Osteocyte (in vitro differentiated cells): ENCODE measurements around the gene ARHGDIG. TPM values are rescaled to one million over a fixed set of nuclear protein-coding genes. Genes with fewer than 3 reads are reported as not detected.

Experiments used
- DNase-seq: peaks from one replicate; pipeline ENCODE4 v3.0.0; 2021; ENCODE audit warnings: mixed read lengths; ENCODE audit not compliant: unreplicated experiment; ENCODE audit errors: extremely low spot score
- H3K27ac Mint-ChIP-seq: one replicate; pipeline ENCODE4 v1.8.0; 2021; ENCODE audit warnings: mild to moderate bottlenecking, mixed read lengths; ENCODE audit not compliant: unreplicated experiment
- H3K27me3 Mint-ChIP-seq: one replicate; pipeline ENCODE4 v1.8.0; 2021; ENCODE audit warnings: mixed read lengths; ENCODE audit not compliant: unreplicated experiment
- H3K36me3 Mint-ChIP-seq: one replicate; pipeline ENCODE4 v1.8.0; 2021; ENCODE audit warnings: mixed read lengths; ENCODE audit not compliant: unreplicated experiment
- H3K4me1 Mint-ChIP-seq: one replicate; pipeline ENCODE4 v1.8.0; 2021; ENCODE audit warnings: mixed read lengths; ENCODE audit not compliant: unreplicated experiment
- H3K4me3 Mint-ChIP-seq: one replicate; pipeline ENCODE4 v1.8.0; 2021; ENCODE audit warnings: mild to moderate bottlenecking, moderate library complexity, mixed read lengths; ENCODE audit not compliant: unreplicated experiment
- H3K9me3 Mint-ChIP-seq: one replicate; pipeline ENCODE4 v1.8.0; 2021; ENCODE audit warnings: mixed read lengths; ENCODE audit not compliant: unreplicated experiment
- total RNA-seq: library from RNA; stranded (reverse); gene quantifications from 2 replicates; pipeline ENCODE4 v1.2.1, GENCODE V29; 2021
- TF ChIP-seq, protein P1 (sequence below): fragments of 200-600 bp; sonication (generic); IDR thresholded peaks from 2 replicates; pipeline ENCODE4 v1.5.0; 2021; ENCODE audit warnings: antibody characterized with exemption, mild to moderate bottlenecking, moderate library complexity

Gene ARHGDIG
- total RNA-seq, 1 donor from 2014 or later: 0.54 TPM

DNA sequence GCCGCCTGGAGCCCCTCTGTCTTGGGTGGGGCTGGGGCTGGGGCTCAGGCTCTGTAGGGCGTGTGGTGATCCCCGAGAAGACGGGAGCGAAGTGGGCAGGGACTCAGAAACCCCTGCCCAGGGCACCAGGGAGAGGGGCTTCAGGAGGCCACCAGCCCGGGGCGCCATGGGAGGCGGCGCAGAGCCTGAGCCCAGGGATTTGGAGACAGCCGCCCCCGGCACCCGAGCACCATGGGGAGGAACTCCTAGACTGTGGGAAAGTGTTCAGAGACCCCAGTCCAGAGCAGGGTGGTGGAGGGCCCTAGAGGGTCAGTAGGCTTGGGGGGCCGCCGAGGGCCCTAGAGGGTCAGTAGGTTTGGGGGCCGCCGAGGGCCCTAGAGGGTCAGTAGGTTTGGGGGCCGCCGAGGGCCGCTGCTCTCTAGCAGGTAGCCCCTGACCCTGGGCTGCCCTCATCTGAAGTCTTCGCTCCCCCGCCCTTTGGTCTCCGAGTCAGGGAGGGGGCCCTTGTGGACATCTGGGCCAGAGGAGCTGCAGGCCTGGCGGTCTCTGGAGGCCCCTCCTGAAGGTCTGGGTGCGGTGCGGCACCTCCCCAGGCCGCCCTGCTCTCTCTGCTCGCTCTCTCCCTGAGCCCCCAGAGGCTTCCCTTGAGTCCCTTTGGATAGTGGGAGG lies 734 bp downstream of the ARHGDIG start:
- Mint-ChIP-seq H3K4me3 (peak overlapping the region; percentile 38), H3K27ac (no peak overlapping the region), H3K36me3 (no peaks in the 10 kb centered on the region), H3K27me3 (no peaks in the 10 kb centered on the region), H3K4me1 (no peaks in the 10 kb centered on the region), H3K9me3 (no peaks in the 10 kb centered on the region)
- TF ChIP-seq, protein P1, sequence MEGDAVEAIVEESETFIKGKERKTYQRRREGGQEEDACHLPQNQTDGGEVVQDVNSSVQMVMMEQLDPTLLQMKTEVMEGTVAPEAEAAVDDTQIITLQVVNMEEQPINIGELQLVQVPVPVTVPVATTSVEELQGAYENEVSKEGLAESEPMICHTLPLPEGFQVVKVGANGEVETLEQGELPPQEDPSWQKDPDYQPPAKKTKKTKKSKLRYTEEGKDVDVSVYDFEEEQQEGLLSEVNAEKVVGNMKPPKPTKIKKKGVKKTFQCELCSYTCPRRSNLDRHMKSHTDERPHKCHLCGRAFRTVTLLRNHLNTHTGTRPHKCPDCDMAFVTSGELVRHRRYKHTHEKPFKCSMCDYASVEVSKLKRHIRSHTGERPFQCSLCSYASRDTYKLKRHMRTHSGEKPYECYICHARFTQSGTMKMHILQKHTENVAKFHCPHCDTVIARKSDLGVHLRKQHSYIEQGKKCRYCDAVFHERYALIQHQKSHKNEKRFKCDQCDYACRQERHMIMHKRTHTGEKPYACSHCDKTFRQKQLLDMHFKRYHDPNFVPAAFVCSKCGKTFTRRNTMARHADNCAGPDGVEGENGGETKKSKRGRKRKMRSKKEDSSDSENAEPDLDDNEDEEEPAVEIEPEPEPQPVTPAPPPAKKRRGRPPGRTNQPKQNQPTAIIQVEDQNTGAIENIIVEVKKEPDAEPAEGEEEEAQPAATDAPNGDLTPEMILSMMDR: no peak
- no peak for DNase-seq

DNA sequence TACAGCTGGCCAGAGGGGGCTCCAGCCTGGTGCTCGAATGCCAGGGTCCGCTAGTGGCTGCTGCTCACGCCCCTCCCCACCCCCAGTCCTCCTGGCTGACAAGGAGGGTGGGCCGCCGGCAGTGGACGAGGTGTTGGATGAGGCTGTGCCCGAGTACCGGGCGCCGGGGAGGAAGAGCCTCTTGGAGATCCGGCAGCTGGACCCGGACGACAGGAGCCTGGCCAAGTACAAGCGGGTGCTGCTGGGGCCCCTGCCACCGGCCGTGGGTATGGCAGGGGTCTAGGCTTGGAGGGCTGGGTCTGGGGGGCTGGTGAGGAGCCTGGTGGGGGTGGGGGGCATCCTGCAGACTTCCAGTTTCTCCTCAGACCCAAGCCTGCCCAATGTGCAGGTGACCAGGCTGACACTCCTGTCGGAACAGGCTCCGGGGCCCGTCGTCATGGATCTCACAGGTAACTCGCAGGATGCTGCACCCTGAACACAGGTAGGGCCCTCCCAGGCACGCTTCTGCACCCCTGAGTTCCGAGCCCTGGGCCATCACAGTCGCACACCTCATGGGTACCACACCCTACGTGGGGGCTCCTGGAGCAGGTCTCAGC lies 1.4 kb downstream of the ARHGDIG start:
- DNase-seq: no peak
- TF ChIP-seq, protein P1: no peak
- Mint-ChIP-seq H3K27ac (no peak overlapping the region), H3K9me3 (no peaks in the 10 kb centered on the region), H3K4me3 (no peak overlapping the region), H3K36me3 (peaks cover 3% of the 10 kb centered on the region), H3K4me1 (no peaks in the 10 kb centered on the region), H3K27me3 (no peaks in the 10 kb centered on the region)

DNA sequence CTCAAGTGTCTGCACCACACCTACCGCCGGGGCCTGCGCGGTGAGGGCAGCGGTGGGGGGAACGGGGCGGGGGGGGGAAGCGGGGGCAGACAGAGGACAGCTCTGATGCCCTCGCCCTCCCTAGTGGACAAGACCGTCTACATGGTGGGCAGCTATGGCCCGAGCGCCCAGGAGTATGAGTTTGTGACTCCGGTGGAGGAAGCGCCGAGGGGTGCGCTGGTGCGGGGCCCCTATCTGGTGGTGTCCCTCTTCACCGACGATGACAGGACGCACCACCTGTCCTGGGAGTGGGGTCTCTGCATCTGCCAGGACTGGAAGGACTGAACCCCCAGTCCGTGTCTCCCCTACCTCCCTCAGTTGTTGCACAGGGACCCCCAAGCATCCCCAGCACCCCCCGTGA lies 2.1 kb downstream of the ARHGDIG start:
- H3K9me3 Mint-ChIP-seq: no peaks in the 10 kb centered on the region
- DNase-seq: no peak
- H3K4me1 Mint-ChIP-seq: no peaks in the 10 kb centered on the region
- no peaks in the 10 kb centered on the region for H3K27me3 Mint-ChIP-seq
- no peak overlapping the region for H3K27ac Mint-ChIP-seq
- no peak overlapping the region for H3K4me3 Mint-ChIP-seq
- TF ChIP-seq, protein P1: no peak
- H3K36me3 Mint-ChIP-seq: peaks cover 7% of the 10 kb centered on the region

DNA sequence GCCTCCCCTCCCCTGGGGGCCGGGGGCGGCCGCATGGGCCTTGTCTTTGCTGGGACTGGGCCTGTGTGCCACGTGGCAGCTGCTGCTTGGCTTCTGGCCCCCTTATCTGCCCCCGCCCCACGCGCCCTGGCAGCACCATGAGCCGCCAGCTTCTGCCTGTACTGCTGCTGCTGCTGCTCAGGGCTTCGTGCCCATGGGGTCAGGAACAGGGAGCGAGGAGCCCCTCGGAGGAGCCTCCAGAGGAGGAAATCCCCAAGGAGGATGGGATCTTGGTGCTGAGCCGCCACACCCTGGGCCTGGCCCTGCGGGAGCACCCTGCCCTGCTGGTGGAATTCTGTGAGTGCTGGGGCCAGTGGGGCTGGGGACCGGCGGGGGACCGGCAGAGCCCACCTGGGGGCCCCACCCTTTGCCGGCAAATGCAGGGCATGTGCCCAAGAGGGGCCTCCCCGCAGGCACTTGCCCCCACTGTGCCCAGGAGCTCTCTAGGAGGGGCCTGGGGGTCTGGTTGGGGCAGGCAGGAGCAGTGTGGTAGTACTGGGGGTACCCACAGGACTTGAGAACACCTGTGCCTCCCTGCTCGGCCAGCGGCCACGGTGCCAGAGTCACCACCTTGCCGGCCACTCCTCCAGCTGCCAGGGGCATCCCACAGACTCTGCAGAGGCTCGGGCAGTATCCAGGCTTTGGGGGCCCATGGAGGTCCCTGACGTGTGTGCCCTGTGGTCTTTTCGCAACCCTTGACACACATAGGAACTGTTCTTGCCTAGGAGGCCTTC lies 2.8 kb downstream of the ARHGDIG start, which contains the start of gene PDIA2:
PDIA2 (plus strand) TSS at position 132 of the 773 bp plus-strand sequence; CDS start at position 138, 6 bp downstream.
- peaks cover 12% of the 10 kb centered on the region for H3K36me3 Mint-ChIP-seq
- H3K27ac Mint-ChIP-seq: no peak within 1 kb of the TSS
- H3K9me3 Mint-ChIP-seq: no peaks in the 10 kb centered on the region
- H3K27me3 Mint-ChIP-seq: no peaks in the 10 kb centered on the region
- no peaks in the 10 kb centered on the region for H3K4me1 Mint-ChIP-seq
- TF ChIP-seq, protein P1: no peak
- no peak for DNase-seq
- no peak within 1 kb of the TSS for H3K4me3 Mint-ChIP-seq
